GM18951 (cell line): ENCODE data around the gene PIP5KL1.

Source experiments
- POLR2A ChIP-seq: IDR thresholded peaks from 4 replicates; pipeline ENCODE4 v1.6.1; 2011; ENCODE audit warnings: mild to moderate bottlenecking; ENCODE audit not compliant: insufficient read length, insufficient read depth; ENCODE audit errors: extremely low read depth
- in situ Hi-C: fragments of 300-500 bp; cut with MboI; formaldehyde crosslinking; loops from one replicate; pipeline ENCODE4 v1.12.0; 2022; ENCODE audit warnings: low sequenced_read_pairs, mixed read lengths, inconsistent platforms; ENCODE audit not compliant: unreplicated experiment

Gene PIP5KL1

GRCh38 chr9:127918183-127919107 is 12.1 kb downstream of the PIP5KL1 start:
- in situ Hi-C loops = loop anchor here (10.0 kb wide), 1 partner anchor 184 kb away; the partner anchor contains the start of gene TOR2A
- no peak for TF ChIP-seq POLR2A

GRCh38 chr9:127917603-127918002 is 13.0 kb downstream of the PIP5KL1 start:
- no peak for TF ChIP-seq POLR2A
- in situ Hi-C loops = loop anchor here (10.0 kb wide), 1 partner anchor 183 kb away; the partner anchor contains the start of gene TOR2A

GRCh38 chr9:127916720-127917581 is 13.6 kb downstream of the PIP5KL1 start, which contains the start of gene ST6GALNAC4:
TSS of gene ST6GALNAC4 (minus strand) at chr9:127917041. CDS start at chr9:127916419, 622 bp downstream.
- in situ Hi-C loops = loop anchor here (10.0 kb wide), 1 partner anchor 182 kb away; the partner anchor contains the start of gene TOR2A
- peak; percentile 74 for TF ChIP-seq POLR2A

GRCh38 chr9:127915801-127916719 is 14.5 kb downstream of the PIP5KL1 start:
- TF ChIP-seq POLR2A = peak; percentile 56
- in situ Hi-C loops = loop anchor here (10.0 kb wide), 1 partner anchor 181 kb away; the partner anchor contains the start of gene TOR2A

- in situ Hi-C loops = loop anchor here (10.0 kb wide), 1 partner anchor 181 kb away; the partner anchor contains the start of gene TOR2A
- TF ChIP-seq POLR2A = peak; percentile 27
These were observed 15.2 kb downstream of the PIP5KL1 start for GRCh38 chr9:127915325-127915752.

GRCh38 chr9:127913682-127914081 is 16.9 kb downstream of the PIP5KL1 start:
- in situ Hi-C loops = loop anchor here (10.0 kb wide), 1 partner anchor 179 kb away; the partner anchor contains the start of gene TOR2A
- TF ChIP-seq POLR2A = no peak

- in situ Hi-C loops = loop anchor here (10.0 kb wide), 1 partner anchor 178 kb away; the partner anchor contains the start of gene TOR2A
- no peak for TF ChIP-seq POLR2A
These were observed 17.7 kb downstream of the PIP5KL1 start for GRCh38 chr9:127912882-127913281.

- in situ Hi-C loops = loop anchor here (10.0 kb wide), 1 partner anchor 177 kb away; the partner anchor contains the start of gene TOR2A
- TF ChIP-seq POLR2A = no peak
These were observed 18.3 kb downstream of the PIP5KL1 start for GRCh38 chr9:127912296-127912695.

- no peak for TF ChIP-seq POLR2A
- in situ Hi-C loops = loop anchor here (10.0 kb wide), 1 partner anchor 176 kb away; the partner anchor contains the start of gene TOR2A
These were observed 19.9 kb downstream of the PIP5KL1 start for GRCh38 chr9:127910613-127911205.

GRCh38 chr9:127909839-127910273 is 20.7 kb downstream of the PIP5KL1 start:
- TF ChIP-seq POLR2A = no peak
- in situ Hi-C loops = loop anchor here (10.0 kb wide), 1 partner anchor 175 kb away; the partner anchor contains the start of gene TOR2A

- in situ Hi-C loops = no loop called here
These were observed 22.0 kb downstream of the PIP5KL1 start for GRCh38 chr9:127908660-127908926.

GRCh38 chr9:127907867-127908659 is 22.5 kb downstream of the PIP5KL1 start:
- no peak for TF ChIP-seq POLR2A
- in situ Hi-C loops = no loop called here

More at GRCh38 chr9:127908660-127908926, 22.0 kb downstream of the PIP5KL1 start:
- no peak for TF ChIP-seq POLR2A
